ENCODE measurements around the gene MCTP1.

GRCh38 chr5:95175106-95175505, 109.8 kb downstream of the MCTP1 start:
- TF ChIP-seq, protein P1, sequence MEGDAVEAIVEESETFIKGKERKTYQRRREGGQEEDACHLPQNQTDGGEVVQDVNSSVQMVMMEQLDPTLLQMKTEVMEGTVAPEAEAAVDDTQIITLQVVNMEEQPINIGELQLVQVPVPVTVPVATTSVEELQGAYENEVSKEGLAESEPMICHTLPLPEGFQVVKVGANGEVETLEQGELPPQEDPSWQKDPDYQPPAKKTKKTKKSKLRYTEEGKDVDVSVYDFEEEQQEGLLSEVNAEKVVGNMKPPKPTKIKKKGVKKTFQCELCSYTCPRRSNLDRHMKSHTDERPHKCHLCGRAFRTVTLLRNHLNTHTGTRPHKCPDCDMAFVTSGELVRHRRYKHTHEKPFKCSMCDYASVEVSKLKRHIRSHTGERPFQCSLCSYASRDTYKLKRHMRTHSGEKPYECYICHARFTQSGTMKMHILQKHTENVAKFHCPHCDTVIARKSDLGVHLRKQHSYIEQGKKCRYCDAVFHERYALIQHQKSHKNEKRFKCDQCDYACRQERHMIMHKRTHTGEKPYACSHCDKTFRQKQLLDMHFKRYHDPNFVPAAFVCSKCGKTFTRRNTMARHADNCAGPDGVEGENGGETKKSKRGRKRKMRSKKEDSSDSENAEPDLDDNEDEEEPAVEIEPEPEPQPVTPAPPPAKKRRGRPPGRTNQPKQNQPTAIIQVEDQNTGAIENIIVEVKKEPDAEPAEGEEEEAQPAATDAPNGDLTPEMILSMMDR (optimal IDR thresholded peaks at IDR 0.05 in 1 of 3, IDR thresholded peaks at IDR 0.05 in 1 of 3, conservative IDR thresholded peaks at IDR 0.05 in 1 of 3; ENCODE audit: extremely low read depth in 1 of 3, insufficient read depth in 2 of 3, low read length in 3 of 3), result no peak
- no peak for TF ChIP-seq EZH2 (IDR thresholded peaks at IDR 0.05; ENCODE audit: low read length)
